HG03064 (cell line): ENCODE measurements around the gene RPS10.
A peak's percentile ranks its signal among the peaks of the same experiment; 100 is the strongest.

ENCODE experiments used
- ATAC-seq: cut with Tn5 transposase; IDR thresholded peaks from one replicate; pipeline ENCODE4 v1.9.1; 2021; ENCODE audit warnings: low read depth; ENCODE audit not compliant: unreplicated experiment

Gene RPS10

DNA sequence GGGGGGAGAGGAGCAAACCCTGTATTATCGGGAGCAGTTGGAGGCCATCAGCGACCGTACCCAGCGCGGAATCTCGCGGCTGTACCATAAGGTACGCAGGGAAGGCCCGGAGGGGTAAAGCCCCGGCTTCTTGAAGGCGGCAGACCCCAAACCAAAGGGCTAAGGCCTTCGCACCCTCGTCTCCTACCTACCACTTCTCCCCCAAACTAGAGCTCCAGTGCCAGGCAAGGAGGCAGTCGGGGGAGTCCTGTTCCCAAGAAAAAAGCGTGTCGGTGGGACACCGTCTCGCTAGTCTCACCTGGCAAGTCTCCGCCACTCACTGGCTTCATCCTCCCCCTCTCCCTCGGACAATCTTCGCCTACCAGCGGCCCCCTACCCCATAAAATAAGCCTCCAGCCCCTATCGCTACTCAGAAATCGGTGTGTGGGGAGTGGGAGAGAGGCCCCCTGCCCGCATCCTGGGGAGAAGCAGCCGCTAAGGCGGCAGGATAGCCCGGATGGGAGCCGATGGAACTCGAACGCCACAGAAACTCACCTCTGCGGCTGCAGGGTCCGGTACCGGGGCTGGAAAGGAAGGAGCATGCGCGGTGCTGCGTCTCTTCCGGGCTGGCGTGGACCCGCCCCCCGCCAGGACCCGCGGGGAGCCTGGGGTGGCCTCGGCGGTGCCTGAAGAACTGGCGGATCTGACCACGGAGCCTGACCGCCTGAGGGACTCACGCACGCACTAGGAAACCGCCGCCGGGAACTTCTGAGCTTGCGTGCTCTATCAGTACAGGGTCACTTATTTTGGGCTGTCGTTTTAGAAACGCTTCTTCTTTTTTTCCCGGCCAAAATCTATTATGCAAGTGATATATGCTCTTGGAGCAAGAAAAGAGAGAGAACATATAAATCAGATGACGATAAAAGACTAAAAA is at the start of gene RPS10:
Gene RPS10, minus strand, starts transcription at position 572 of the 913 bp plus-strand sequence. CDS start 848 bp downstream, outside the sequence.
- peak; percentile 82 for ATAC-seq

DNA sequence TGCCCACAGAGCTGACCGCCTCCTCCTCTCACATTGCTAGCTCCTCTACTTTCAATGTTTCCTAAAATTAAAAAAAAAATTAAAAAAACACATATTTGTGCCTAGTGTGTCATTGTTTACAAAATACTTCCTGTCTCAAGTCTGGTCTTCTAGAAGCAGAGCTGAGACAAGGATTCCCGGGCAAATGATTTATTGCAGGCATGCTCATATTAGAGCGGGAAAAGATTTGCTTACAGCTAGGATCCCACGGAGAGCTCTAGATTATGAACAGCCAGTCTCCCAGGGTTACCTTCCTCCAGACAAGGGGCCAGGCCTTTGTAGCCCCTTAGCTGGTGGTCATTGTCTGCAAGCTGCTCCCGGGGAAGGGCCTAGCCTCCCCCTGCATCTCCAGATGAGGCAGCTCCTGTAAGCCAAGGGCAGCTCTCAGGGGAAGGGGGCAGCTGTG is 49.4 kb upstream of the RPS10 start:
- no peak for ATAC-seq

DNA sequence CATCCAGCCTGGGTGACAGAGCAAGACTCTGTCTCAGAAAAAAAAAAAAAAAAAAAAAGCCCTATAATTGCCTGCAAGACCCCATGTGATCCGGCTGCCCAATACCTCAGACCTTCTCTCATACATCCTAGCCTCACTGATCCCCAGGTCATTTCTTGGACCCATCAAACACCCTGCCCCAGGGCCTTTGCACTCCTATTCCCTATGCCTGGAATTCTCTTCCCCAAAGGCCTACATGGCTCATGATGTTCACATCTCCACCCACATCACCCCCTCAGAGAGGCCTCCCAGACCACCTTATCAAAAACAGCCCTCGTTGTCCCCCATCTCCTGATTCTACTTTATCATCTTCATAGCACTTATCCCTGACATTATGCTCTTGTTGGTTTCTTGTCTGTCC is 48.9 kb upstream of the RPS10 start:
- no peak for ATAC-seq

DNA sequence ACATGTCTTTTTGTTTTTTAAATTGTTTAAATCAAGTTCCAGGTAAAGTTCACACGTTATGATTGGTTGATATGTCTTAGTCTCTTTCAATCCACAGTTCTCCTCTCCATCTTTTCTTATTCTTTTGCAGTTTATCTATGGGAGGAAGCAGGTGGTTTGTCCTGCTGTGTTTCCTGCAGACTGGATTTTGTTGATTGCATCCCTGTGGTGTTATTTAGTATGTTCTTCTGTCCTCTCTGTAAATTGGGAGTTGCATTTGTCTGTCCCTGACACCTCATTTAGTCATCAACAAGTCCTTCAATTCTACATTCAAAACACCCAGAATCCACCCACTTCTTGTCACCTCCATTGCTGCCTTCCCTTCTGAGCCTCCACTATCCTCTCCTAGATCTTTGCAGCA is 48.1 kb upstream of the RPS10 start:
- no peak for ATAC-seq

DNA sequence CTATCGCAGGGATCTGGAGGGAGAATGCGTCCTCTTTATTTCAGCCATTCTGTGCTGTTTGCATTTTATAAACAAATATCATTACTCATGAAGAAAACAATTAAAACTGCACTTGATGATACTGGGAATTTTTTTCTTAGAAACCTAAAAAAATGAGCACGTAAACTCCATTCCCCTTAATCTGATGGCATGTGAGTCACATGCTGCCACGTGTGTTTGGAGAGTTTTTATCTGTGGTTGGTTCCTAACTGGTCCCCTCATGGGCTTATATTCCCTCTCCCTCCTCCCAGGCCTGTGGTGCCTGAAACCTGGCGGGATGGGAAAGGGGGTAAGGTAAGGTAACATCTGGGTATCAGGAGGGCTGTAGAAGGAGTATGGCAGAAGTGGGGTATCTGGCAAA is 46.6 kb upstream of the RPS10 start:
- ATAC-seq, result no peak

DNA sequence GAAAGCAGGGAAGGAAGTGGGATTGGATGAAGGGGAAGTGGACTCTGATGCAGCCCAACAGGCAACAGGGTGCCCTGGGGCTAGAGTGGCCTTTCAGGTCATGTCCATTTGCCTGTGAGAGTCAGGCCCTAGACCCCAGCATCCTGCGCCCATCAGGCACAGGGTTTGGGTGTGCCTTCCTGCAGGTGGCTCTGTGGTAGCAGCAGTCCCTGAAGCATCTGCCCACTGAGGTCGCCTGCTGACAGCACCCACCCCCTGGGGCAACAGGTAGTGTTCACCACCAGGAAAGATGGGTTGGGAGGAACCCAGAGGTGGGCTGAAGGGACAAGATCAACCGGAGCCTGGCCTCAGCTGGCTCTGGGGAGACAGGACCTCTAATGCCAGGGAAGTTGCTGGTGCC is 43.6 kb upstream of the RPS10 start:
- ATAC-seq, result no peak

DNA sequence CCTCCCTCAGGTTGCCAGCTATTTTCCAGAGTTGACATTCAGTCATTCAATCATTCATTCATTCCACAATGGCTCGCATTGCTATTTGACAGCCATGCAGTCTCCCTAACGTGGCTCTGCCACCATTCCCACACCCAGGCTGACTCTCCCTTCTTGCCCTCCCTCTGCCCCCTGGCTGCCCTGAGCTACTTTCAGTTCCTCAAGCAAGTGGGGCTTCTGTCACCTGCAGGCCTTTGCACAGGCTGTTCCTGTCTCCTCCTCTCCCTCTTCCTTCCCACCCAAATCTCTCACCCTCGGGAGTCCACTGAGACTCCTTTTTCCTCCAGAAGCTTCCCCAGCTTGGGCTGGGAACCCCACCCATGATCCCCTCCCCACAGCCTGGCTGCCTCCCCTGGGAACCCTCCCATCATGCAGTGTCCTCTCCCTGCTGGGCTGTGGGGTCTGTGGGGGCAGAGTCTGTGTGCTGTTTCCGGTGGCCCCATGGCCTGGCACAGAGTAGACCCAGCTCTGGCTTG is 42.6 kb upstream of the RPS10 start:
- no peak for ATAC-seq

DNA sequence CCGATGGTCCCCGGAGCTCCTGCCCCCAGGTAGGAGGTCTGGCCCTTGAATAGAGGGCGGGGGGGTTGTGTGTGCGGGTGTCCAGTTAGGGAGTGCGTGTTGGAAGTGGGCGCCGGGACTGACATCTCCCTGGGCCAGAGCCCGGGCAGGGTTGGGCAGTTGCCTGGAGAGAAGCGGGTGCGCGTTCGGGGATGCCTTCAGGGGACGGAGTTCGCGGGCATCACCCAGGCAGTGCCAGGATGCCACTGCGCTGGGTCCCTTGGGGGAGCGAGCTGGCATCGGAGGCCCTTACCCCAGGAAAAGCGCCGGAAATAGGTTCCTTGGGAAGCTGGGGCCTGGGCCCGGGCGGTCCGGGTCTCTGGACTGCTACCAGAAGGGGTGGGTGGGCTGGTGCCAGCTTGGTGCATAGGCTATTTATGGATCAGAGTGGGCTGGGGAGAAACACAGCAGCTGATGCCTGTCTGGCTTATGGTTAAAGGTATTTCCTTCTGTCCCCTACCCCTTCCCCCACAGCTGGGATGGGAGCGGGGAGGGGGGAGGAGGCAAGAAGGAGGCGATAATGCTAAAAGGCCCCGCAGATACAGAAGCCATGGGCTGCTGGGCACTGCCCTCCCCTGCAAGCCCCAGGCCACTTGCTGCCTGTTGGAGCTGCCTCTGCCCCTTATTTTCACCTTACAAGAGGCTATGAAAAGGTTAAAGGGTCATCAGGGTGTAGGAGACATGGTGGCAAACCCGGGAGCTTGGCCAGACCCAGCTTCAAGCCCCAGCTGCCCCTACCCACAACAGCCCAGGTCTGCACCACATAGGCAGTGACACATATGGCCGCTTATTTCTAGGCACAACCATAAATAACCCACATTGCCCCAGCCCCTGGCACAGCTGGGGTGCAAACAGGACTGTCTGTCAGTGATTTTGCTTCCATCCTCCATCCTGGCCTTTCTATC is 40.6 kb upstream of the RPS10 start:
- ATAC-seq, result no peak

DNA sequence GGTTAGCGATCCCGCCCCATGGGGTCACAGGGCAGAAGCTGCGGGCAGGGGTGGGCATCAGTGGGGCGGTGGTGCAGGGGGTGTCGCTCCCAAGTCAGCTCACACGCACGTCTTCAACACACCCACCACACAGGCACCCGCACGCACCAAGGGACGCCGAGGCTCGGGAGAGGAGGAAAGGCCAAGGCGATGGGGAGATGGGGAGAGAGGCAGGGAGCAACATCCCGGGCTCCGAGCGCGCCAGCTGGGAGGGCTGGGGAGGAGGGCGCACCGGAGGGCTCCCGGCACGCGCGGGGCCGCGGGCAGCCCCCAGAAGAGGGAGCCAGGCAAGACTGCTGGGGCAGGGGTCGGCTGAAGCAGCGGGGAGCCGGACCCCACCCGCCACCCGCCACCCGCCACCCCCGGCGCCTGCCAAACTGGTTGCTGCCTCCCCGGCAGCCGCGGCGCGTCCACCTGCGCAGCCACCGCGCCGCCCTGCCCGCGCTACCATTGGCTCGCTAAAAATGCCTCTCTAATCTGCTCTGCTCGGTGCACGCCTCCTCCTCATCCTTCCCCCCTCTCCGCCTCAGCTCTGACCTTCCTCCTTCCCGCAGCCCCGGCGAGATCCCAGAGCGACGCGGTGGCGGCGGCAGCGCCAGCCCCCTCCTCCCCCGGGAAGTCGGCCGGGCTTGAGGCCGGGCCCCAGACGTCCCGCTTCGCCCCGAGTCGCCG is 39.8 kb upstream of the RPS10 start, which contains the start of gene PACSIN1:
Gene PACSIN1, plus strand, starts transcription at position 546 of the 711 bp plus-strand sequence. CDS start 60,230 bp downstream, outside the sequence.
- no peak for ATAC-seq

DNA sequence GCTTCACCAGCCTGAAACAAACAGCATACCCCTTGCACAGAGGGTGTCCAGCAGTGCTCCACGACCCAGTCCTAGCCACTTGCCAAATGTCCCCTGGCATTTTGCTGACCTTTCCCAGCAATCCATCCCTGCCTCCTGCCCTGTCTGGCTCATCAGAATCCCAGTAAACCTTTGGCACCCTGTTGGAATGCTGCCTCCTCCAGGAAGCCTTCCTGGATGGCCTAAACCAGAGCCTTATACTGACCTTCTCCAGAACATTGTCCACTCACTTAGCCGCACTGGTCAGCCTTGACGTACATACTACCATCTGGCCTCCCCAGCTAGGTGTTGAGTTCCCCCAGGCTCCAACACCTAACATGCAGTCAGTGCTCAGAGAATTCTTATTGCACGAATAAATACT is 38.0 kb upstream of the RPS10 start:
- ATAC-seq, result no peak

DNA sequence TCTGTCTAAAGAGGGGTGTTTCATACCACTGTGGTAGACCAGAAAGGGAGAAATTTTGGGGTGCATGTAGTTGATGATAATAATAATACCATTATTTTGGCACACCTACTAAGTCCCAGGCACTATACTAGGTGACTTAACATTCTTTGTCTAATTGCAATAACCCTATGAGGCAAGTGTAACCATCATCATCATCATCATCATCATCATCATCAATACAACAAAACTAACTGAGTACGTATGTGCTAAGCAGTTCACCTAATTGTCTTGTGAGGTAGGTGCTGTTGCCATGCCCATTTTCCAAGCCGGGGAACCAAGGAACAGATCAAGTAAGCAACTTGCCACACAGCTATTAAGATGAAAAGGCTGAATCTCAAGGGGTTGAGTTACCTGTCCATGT is 37.4 kb upstream of the RPS10 start:
- no peak for ATAC-seq

DNA sequence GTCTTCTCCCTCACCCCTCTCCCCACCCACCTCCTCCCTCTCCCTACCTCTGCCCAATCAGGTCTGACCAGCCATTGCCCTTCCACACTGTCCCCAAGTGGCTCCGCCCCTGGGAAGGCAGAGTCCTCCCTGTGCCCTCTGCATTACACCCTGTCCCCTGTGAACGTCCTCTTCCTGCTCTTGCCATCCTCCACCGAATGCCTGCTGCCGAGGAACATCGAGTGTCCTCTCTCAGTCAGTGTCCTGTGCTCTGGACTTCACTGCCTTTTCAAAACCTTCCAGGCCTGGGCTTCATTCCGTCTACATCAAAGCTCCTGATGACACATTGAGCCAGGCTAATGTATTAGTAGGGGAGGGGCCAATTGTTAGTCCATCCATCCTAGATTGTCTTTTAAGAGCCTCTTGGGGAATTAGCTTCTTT is 36.7 kb upstream of the RPS10 start:
- no peak for ATAC-seq

DNA sequence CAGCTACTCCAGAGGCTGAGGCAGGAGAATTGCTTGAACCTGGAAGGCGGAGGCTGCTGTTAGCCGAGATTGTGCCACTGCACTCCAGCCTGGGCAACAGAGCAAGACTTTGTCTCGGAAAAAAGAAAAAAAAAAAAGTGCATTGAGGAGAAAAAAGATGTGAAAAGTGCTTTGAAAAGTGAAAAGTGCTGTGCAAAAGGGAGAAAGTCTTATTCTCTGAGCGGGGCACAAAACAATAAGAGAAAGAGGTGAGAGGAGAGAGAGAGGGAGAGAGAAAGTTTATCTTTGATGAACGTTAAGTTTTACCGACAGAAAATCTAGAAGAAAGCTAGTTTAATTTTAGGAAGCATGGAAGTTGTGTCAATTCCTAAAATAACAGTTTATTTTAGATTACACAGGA is 36.1 kb upstream of the RPS10 start:
- ATAC-seq, result no peak

DNA sequence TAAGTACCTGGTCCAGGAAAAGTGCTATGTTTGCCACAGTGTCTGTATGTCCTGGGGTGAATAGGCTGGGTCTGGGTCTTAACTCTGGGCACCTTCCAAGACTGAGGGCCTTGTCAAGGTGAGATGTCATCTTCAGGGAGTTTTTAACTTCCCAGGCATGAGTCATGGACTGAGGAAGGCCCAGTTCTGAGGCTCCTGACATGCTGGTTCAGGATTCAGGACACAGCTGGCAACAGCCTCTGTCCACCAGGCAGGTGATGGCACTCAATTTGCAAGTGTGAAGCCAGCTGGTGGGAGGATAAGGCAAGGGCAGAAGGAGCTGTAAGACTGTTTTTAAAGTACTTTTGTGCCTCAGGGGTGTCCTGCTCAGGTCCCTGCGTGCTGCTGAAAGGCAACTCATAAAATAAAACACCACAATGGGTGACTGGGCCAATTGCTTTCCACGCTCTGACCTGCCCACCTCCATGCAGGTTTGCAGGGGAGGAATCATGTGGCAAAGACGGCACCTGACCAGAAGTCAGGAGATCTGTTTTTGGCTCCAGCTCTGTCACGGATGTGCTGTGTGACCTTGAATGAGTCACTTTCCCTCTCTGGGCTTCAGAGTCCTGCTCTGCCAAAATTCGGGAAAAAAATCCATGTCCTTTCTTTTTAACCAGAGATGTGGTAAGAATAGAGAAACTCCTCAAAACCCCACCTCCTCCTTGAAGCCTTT is 35.1 kb upstream of the RPS10 start:
- no peak for ATAC-seq

DNA sequence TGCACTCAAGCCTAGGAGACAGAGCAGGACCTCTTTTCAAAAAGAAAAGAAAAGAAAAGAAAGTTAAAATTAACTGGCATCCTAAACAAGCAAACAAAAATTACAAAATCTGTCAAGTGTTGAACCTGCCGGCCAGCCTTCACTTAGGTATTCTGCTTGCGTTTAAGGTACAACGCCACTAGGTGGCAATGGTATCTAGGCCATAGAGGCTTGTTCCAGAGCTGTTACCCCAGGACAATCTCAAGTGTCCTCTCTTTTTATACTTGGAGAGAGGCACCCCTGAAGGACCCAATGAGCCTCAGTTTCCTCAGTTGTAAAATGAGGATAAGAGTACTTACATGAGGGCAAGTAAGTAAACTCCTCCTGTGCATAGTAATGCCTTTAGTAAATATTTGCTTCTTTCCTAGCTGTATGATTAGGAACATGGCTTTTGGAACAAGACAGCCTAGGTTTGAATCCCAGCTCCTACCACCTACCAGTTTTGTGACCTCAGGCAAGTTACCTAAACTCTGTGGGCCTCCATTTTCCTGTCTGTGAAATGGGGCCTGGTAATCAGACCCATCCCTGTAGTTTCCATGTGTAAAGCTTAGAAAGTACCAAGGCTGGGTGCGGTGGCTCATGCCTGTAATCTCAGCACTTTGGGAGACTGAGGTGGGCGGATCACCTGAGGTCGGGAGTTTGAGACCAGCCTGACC is 34.2 kb upstream of the RPS10 start:
- no peak for ATAC-seq

DNA sequence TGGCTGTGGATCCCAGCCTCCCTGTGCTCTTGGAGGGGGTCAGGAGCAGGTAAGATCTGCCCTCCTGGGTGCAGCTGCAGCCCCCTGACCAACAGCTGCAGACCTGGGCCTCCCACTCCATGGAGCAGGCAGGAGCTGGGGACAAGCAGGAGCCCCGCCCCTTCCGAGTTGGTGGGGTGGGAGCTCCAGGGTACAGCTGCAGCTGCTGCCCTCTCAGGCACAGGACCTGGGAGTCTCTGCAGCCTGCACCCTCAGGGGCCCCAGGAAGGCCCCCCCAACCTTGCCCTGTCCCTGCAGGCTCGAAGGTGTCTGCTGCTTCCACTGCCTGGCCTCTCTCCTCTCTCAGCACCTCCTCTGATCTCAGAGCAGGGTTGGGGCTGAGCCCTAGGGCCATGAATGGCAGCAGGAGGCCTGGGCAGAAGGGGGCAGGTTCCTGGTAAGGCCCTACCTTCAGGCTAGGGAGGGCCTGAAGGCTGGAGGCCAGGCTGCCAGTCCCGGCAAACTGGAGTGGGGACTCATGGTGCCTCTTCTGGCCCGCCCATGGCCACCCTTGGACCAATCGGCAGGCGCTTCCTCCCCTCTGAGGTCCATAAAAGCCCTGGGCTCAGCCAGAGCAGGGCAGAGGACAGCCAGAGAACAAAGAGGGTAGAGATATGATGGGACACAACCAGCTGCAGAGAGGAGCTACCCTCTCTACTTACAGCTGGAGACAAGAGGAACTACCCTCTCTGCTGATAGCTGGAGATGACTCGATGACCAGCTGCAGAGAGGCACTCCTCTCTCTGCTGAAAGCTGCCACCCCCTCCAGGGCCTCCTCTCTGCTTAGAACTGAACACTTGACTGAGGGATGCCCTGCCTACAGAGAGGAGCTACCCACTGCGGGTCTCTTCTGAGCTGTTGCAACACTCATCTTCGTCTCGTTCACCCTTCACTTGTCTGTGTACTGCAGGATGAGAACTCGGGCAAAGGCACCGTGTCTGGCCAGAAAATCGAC is 32.2 kb upstream of the RPS10 start:
- no peak for ATAC-seq

DNA sequence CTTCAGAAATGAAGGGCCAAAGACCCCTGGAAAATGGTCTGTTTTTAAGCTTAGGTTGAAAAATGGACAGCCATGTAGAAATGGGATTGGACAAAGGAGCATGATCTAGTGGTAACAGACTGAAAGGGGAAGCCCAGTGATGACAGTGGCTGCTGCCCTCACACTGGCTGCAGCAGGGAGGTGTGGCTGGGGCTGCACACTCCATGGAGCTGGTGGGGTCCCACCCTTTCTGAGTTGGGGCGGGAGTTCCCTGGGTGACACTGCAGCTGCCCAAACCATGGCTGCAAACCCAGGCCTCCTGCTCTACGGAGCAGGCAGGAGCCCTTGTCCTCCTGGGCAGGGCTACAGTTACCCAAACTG is 31.5 kb upstream of the RPS10 start:
- no peak for ATAC-seq

DNA sequence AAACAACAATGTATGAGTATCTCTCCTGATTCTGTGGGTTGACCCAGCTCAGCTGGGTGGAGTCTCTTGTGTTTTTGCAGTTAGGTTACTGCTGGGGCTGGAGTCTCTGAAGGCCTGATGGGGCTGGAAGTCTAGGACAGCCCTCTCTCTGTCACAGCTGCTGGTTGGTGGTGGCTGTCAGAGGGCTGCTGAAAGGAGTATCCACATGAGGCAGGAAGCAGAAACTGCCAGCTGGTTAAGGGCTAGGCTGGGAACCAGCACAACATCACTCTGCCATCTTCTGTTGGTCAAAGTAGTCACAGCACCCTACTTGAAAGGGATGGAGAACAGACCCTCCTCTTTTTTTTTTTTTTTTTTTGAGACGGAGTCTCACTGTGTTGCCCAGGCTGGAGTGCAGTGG is 30.0 kb upstream of the RPS10 start:
- ATAC-seq, result no peak
